GM12872 (cell line): Measurements from ENCODE around the gene PKM.

Experiments
- TF ChIP-seq, protein P1 (sequence below): IDR thresholded peaks from 3 replicates; pipeline ENCODE4 v1.5.1; 2011; ENCODE audit warnings: low read depth, mild to moderate bottlenecking, low read length, moderate library complexity; ENCODE audit not compliant: insufficient read depth

PKM gene

GRCh38 chr15:72222393-72222792 is 8.6 kb downstream of the PKM start:
- TF ChIP-seq, protein P1, sequence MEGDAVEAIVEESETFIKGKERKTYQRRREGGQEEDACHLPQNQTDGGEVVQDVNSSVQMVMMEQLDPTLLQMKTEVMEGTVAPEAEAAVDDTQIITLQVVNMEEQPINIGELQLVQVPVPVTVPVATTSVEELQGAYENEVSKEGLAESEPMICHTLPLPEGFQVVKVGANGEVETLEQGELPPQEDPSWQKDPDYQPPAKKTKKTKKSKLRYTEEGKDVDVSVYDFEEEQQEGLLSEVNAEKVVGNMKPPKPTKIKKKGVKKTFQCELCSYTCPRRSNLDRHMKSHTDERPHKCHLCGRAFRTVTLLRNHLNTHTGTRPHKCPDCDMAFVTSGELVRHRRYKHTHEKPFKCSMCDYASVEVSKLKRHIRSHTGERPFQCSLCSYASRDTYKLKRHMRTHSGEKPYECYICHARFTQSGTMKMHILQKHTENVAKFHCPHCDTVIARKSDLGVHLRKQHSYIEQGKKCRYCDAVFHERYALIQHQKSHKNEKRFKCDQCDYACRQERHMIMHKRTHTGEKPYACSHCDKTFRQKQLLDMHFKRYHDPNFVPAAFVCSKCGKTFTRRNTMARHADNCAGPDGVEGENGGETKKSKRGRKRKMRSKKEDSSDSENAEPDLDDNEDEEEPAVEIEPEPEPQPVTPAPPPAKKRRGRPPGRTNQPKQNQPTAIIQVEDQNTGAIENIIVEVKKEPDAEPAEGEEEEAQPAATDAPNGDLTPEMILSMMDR: no peak

DNA sequence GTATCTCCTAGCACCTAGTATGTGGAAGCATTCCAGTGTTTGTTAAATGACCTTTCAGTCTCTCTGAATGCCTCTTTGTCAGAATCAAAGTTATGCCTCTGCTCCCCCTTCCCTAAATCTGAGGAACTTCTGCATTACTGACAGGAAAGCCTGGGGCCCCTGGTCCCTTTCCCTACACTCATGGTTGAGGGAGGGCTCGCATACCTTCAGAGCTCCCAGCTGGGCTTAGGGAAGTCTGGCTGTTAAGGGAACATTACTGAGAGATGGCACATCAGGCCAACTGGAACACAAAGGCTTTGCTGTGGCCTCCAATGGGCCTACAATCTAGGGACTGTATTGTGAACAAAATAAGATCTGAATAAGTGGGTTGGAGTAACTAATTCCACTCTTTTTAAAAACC is 10.3 kb downstream of the PKM start:
- TF ChIP-seq, protein P1: no peak

DNA sequence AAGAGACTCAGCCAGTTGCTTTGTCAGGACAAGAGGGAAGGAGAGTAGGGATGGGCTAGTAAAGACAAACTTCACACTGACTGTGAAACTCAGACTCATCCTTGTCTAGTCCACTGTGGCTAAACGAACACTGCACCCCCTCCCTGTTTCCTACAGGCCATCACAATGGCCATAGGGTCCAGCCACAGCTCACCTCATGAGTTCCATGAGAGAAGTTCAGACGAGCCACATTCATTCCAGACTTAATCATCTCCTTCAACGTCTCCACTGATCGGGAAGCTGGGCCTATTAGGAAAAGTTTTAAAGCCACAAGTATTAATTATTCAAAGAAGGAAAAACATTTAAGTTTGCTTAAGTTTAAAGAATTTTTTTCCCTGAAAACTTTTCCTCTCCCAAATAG is 13.8 kb downstream of the PKM start:
- TF ChIP-seq, protein P1: no peak

GRCh38 chr15:72216079-72216478 is 14.9 kb downstream of the PKM start:
- TF ChIP-seq, protein P1: no peak

DNA sequence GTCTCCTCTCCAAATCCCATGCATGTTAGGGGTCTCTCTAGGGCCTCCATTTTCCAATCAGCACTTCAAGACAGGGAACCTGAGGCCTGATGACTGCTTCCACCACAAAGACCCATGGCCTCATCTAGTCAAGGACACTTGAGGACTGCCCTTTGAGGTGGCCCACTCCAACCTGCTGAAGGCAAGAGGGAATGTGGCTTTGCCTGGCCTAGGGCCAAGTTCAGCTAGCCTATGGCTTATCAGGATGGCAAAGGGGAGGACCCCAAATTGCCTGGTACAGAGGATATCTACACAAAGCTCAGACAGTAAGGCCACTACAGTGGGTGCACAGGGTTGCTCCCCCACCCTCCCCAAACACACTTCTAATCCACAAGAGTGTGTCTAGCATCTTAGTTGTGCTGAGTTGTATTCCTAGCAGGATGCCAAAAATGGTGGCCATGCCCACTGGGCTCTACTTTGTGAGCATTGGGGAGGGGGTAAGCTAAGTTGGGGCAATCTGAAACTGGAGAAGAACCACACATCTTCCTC is 23.4 kb downstream of the PKM start:
- TF ChIP-seq, protein P1: no peak

DNA sequence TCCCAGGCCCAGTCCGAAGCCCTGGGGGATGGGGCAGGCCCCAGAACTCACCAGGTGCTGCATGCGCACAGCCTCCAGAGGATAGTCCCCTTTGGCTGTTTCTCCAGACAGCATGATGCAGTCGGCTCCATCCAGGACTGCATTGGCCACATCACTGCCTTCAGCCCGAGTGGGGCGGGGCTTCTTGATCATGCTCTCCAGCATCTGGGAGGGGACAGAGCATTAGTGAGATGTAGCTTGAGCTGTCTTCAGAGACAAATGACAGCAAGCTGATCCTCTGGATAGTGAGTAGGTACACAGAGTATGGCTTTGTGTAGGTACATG is 24.4 kb downstream of the PKM start:
- TF ChIP-seq, protein P1: no peak

GRCh38 chr15:72205896-72206676 is 24.9 kb downstream of the PKM start:
- TF ChIP-seq, protein P1: no peak
